Astrocyte of the cerebellum (primary cell): ENCODE results near the gene INPP4B.

Experiments used
- DNase-seq: peaks from one replicate; pipeline ENCODE4 v3.0.0-alpha.2; 2011; ENCODE audit warnings: low read depth
- H3K4me3 ChIP-seq: 2 replicates; pipeline ENCODE4 v1.5.1; 2011; ENCODE audit warnings: mild to moderate bottlenecking, low read depth, low read length, moderate library complexity
- CTCF ChIP-seq: IDR thresholded peaks from 2 replicates; pipeline ENCODE4 v1.5.1; 2012; ENCODE audit warnings: low read length, low read depth, moderate library complexity, mild to moderate bottlenecking; ENCODE audit errors: missing control alignments
- in situ Hi-C: cut with HindIII; loops from 2 replicates; pipeline ENCODE4 v1.10.0; 2017; ENCODE audit warnings: low sequenced_read_pairs

INPP4B gene

DNA sequence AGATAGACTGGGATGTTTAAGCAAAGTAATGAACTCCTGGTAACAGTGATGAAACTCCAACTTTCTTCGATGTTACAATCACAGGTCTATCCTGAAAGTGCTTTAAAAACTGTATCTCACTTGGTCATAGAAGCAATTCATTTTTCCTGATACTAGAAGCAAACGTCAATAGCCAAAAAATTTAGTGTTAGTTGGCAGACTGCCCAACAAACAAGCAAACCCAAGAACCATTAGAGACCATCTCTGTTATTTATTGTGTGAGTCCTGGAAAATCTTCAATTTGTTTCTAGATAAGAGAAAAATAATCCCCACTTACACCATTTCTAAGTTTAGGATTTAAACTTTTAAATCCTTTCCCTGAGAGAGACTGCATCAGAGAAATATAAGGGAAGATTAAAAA lies 553.9 kb downstream of the INPP4B start:
- in situ Hi-C loops: no loop called here
- DNase-seq: no peak
- TF ChIP-seq CTCF: no peak
- H3K4me3 ChIP-seq: no peak overlapping the region

- no peak for TF ChIP-seq CTCF
- DNase-seq: no peak
- H3K4me3 ChIP-seq: no peak overlapping the region
- in situ Hi-C loops: no loop called here
Measured at GRCh38 chr4:142291299-142292050, 554.6 kb downstream of the INPP4B start.

GRCh38 chr4:142287371-142287770 lies 558.7 kb downstream of the INPP4B start:
- TF ChIP-seq CTCF: no peak
- DNase-seq: no peak
- no peak overlapping the region for H3K4me3 ChIP-seq
- in situ Hi-C loops: no loop called here

- H3K4me3 ChIP-seq: no peak overlapping the region
- TF ChIP-seq CTCF: no peak
- DNase-seq: no peak
- in situ Hi-C loops: no loop called here
Measured at GRCh38 chr4:142285222-142285583, 560.9 kb downstream of the INPP4B start.

GRCh38 chr4:142284402-142285221 lies 561.5 kb downstream of the INPP4B start:
- no peak for TF ChIP-seq CTCF
- DNase-seq: no peak
- H3K4me3 ChIP-seq: no peak overlapping the region
- in situ Hi-C loops: no loop called here

DNA sequence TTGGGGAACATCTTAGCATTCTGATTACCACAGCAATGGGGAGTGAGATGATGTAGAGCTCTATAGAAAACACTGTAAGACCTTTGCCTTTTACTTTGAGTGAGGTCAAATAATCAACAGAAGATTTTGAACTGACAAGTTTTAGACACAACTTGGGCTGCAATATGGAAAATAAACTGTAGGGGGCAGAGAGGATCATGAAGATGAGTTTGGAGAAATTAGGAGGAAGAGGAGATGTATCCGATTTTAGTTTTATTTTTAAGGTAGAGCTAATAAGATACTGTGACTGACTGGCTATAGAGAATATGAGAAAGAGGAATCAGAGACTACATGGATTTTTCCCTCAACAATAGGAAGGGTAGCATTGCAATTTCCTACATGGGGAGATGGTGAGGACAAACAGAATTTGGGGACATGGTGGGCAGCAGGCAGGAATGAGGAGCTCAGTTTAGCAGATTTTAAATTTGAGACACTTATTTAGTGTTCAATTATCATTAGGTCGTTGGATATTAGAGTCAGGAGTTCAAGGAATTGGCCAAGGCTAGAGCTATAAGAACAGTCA lies 563.1 kb downstream of the INPP4B start:
- TF ChIP-seq CTCF: peak; percentile 36
- in situ Hi-C loops: no loop called here
- no peak overlapping the region for H3K4me3 ChIP-seq
- DNase-seq: no peak
